Suprapubic skin (tissue), 4 donors: ENCODE measurements around the gene INAFM2. TPM values are rescaled to one million over a fixed set of nuclear protein-coding genes. Genes with fewer than 3 reads are reported as not detected.

Experiments used
- DNase-seq, 2 donors: peaks; one replicate each; pipeline ENCODE4 v3.0.0-alpha.2; 2019; ENCODE audit warnings: low spot score in 2 of 2
- H3K27ac ChIP-seq: fragments of 200-600 bp; sonication (generic); one replicate; pipeline ENCODE4 v1.5.1; 2019
- H3K27me3 ChIP-seq: fragments of 200-600 bp; sonication (generic); one replicate; pipeline ENCODE4 v1.5.1; 2019
- H3K36me3 ChIP-seq: fragments of 200-600 bp; sonication (generic); one replicate; pipeline ENCODE4 v1.5.1; 2019
- H3K4me1 ChIP-seq: fragments of 200-600 bp; sonication (generic); one replicate; pipeline ENCODE4 v1.5.1; 2019
- H3K4me3 ChIP-seq: fragments of 200-600 bp; sonication (generic); one replicate; pipeline ENCODE4 v1.5.1; 2019; ENCODE audit warnings: mild to moderate bottlenecking
- H3K9me3 ChIP-seq: fragments of 200-600 bp; sonication (generic); one replicate; pipeline ENCODE4 v1.5.1; 2019
- CTCF ChIP-seq, 2 donors: fragments of 200-600 bp in 1 of 2; fragments of 450-650 bp in 1 of 2; sonication (generic) in 1 of 2; IDR thresholded peaks; one replicate each; pipeline ENCODE4 v1.5.1; 2016 to 2019; ENCODE audit warnings: antibody characterized with exemption in 2 of 2, mild to moderate bottlenecking in 1 of 2, moderate library complexity in 1 of 2
- EP300 ChIP-seq: sonication (generic); formaldehyde crosslinking; IDR thresholded peaks from one replicate; pipeline ENCODE4 v1.6.1; 2017; ENCODE audit warnings: antibody characterized with exemption
- POLR2A ChIP-seq, 2 donors: fragments of 450-650 bp; IDR thresholded peaks; one replicate each; pipeline ENCODE4 v1.6.1; 2017; ENCODE audit warnings: antibody characterized with exemption in 2 of 2, mild to moderate bottlenecking in 2 of 2, moderate library complexity in 2 of 2
- POLR2AphosphoS5 ChIP-seq, 3 donors: sonication (generic); formaldehyde crosslinking; IDR thresholded peaks; one replicate each; pipeline ENCODE4 v1.6.1; 2017; ENCODE audit warnings: antibody characterized with exemption in 3 of 3
- WGBS: methylation state at CpG from one replicate; pipeline ENCODE4 v1.1.5; 2018; 5-methylcytosine and 5-hydroxymethylcytosine counted together
- total RNA-seq, 4 donors: library from RNA; depleted of rRNA; stranded (reverse); fragments of >200 nt; gene quantifications; one replicate each; pipeline ENCODE4 v1.1.0, GENCODE V29; 2016

Gene INAFM2
- total RNA-seq, 4 donors from 2014 or later, result 3.3 to 9.1 (median 6.1) TPM

DNA sequence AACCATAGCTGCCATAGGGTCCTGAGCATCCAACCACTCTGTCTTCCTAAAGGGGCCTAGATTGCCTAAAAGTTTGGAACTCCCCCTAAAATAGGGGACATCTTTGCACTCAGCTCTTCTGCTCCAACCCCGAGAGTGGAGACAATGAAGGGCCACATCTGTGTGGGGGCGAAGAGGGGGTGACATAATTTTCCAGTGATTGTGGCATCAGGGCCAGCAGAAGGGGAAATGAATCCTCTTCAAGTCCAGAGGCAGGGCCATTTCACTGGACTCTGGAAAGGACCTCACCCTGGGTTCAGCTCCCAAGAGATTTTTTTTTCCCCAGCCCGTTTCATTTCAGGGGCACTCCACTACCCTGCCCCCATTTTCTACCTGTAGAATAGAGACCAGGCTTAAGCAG is 36.0 kb upstream of the INAFM2 start:
- no peak for DNase-seq
- TF ChIP-seq POLR2AphosphoS5 (IDR thresholded peaks at IDR 0.05) (no peak), CTCF (IDR thresholded peaks at IDR 0.05) (no peak), EP300 (no peak), POLR2A (IDR thresholded peaks at IDR 0.05) (no peak)
- no peaks in the 10 kb centered on the region for H3K36me3 ChIP-seq
- H3K4me1 ChIP-seq, result peaks cover 43% of the 10 kb centered on the region
- H3K9me3 ChIP-seq, result no peaks in the 10 kb centered on the region
- WGBS, result 93% methylated on average over 3 of the region's 3 CpGs
- H3K27me3 ChIP-seq, result peaks cover 23% of the 10 kb centered on the region
- H3K4me3 ChIP-seq, result no peak overlapping the region
- H3K27ac ChIP-seq, result no peak overlapping the region

- Histone ChIP-seq H3K27me3 (peaks cover 19% of the 10 kb centered on the region), H3K9me3 (no peaks in the 10 kb centered on the region), H3K4me3 (no peak overlapping the region), H3K36me3 (no peaks in the 10 kb centered on the region), H3K27ac (no peak overlapping the region), H3K4me1 (peaks cover 38% of the 10 kb centered on the region)
- no peak for TF ChIP-seq CTCF (IDR thresholded peaks at IDR 0.05)
- no peak for TF ChIP-seq POLR2AphosphoS5 (IDR thresholded peaks at IDR 0.05)
- TF ChIP-seq POLR2A (IDR thresholded peaks at IDR 0.05), result no peak
- TF ChIP-seq EP300, result no peak
- 80% methylated on average over 3 of the region's 4 CpGs for WGBS
- no peak for DNase-seq
Measured at GRCh38 chr15:40287968-40288367, 35.5 kb upstream of the INAFM2 start.

GRCh38 chr15:40289140-40289775 is 34.2 kb upstream of the INAFM2 start:
- Histone ChIP-seq H3K36me3 (no peaks in the 10 kb centered on the region), H3K4me3 (no peak overlapping the region), H3K9me3 (no peaks in the 10 kb centered on the region), H3K27ac (no peak overlapping the region), H3K27me3 (peaks cover 14% of the 10 kb centered on the region), H3K4me1 (peaks cover 28% of the 10 kb centered on the region)
- TF ChIP-seq EP300, result no peak
- no peak for TF ChIP-seq POLR2AphosphoS5 (IDR thresholded peaks at IDR 0.05)
- TF ChIP-seq POLR2A (IDR thresholded peaks at IDR 0.05), result no peak
- TF ChIP-seq CTCF (IDR thresholded peaks at IDR 0.05), result no peak
- no peak for DNase-seq
- 92% methylated on average over 6 of the region's 6 CpGs for WGBS

DNA sequence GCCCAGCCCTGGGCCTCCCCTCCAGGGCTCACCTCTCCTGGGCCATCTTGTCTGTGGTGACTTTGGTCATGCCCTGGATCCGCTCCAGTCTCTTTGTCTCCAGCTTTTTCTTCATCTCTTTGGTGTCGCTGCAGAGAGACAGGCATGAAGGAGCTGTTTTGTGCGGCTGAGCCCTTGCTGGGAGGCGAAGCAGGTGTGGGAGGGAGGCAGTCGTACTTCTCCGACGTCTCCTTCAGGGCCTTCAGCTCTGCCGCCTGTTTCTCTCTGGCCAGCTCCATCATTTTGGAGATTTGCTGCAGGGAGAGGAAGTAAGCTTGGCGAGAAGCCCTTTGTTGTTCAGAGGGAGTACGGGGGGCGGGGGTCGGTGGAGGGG is 33.0 kb upstream of the INAFM2 start:
- TF ChIP-seq POLR2A (IDR thresholded peaks at IDR 0.05), result no peak
- no peak for TF ChIP-seq EP300
- no peak for TF ChIP-seq CTCF (IDR thresholded peaks at IDR 0.05)
- TF ChIP-seq POLR2AphosphoS5 (IDR thresholded peaks at IDR 0.05), result no peak
- peaks cover 25% of the 10 kb centered on the region for H3K4me1 ChIP-seq
- no peak overlapping the region for H3K27ac ChIP-seq
- 40% methylated on average over 9 of the region's 12 CpGs for WGBS
- H3K27me3 ChIP-seq, result peaks cover 17% of the 10 kb centered on the region
- no peaks in the 10 kb centered on the region for H3K36me3 ChIP-seq
- DNase-seq, result no peak
- no peaks in the 10 kb centered on the region for H3K9me3 ChIP-seq
- H3K4me3 ChIP-seq, result peak overlapping the region; percentile 41

DNA sequence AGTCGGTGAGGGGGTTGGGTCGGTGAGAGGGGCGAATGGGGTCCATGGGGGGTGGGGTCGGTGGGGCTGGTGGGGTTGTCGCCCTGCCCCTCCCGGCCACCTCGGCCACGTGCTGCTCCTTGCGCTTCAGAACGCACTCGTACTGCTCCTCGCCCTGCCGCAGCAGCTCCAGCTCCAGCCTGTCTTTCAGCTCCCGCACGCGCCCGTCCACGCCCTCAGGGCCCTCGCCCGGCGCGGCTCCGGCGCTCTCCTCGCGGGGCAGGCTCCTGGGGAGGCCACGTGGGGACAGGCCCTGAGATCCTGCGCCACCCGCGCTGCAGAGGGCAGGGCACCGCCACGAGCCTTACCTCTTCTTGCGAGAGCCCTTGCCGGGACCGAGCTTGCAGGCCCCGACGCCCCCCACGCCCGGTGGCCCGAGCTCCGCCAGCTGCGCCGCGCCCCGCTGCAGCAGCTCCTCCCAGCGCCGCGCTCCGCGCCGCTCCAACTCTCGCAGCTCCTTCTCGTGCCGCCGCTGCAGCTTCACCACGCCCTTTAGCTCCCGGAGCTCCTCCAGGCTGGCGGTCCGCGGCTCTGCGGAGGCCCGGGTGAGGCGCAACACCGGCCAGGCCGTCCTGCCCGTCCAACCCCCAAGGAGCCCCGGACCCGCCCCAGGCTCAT is 32.4 kb upstream of the INAFM2 start:
- H3K27ac ChIP-seq, result no peak overlapping the region
- H3K9me3 ChIP-seq, result no peaks in the 10 kb centered on the region
- no peak for DNase-seq
- peak overlapping the region; percentile 41 for H3K4me3 ChIP-seq
- no CpG with 5 or more reads among the region's 68 CpGs for WGBS
- TF ChIP-seq POLR2A (IDR thresholded peaks at IDR 0.05), result no peak
- no peak for TF ChIP-seq CTCF (IDR thresholded peaks at IDR 0.05)
- TF ChIP-seq POLR2AphosphoS5 (IDR thresholded peaks at IDR 0.05), result no peak
- no peak for TF ChIP-seq EP300
- no peaks in the 10 kb centered on the region for H3K36me3 ChIP-seq
- H3K27me3 ChIP-seq, result peaks cover 17% of the 10 kb centered on the region
- peaks cover 20% of the 10 kb centered on the region for H3K4me1 ChIP-seq
